Ramos (cell line): ENCODE measurements around the gene ZNF518A.

Experiments used
- in situ Hi-C: fragments of 300-500 bp; cut with MboI; formaldehyde crosslinking; loops from one replicate; pipeline ENCODE4 v1.14.3; 2022; ENCODE audit warnings: low sequenced_read_pairs; ENCODE audit not compliant: unreplicated experiment

Gene ZNF518A

DNA sequence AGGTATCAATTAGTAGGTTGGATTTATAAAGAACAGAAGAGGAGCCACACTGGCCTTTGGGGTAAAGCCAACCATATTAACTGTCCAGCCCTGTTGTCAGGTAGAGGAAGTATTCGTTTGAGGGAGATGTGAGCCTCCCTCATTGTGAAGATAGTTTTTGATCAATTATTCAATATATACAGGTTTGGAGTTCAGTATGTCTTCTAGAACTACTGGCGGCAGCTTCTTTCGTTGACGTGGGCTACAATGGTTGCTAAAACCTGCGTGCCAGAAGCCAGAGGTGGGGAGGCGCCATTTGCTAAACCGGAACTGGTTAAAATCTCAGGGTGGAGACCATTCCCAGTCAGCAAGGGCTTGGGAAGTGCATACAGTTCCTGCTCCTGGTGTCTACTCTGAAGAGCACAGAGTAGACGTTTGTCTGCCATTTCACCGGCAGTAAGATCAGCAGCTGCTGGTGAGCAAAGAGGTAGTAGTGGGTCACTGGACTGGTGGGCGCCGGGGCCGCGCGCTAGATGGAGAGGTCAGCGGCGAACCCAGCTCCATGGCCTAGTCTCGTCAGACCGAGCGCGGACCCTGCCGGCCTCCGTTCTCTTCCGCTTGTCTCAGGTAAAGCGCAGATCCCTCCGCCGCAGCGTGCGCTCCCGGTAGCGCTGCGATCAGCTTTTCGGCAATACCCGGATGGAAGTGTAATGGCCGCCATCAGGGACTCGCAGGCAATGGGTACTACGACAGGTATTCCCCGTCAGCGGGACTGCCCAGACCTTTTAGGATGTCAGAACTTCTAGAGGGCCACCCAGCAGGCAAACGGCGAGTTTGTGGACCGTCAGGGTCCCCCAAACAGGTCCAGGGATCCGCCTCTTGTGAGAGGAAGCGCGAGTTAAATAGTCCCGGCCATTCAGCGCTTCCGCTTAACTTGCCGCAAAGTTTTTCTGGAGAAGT is at the start of gene ZNF518A:
Gene ZNF518A, plus strand, starts transcription at position 911 of the 939 bp plus-strand sequence. CDS start 26,026 bp downstream, outside the sequence.
- in situ Hi-C loops = no loop called here

DNA sequence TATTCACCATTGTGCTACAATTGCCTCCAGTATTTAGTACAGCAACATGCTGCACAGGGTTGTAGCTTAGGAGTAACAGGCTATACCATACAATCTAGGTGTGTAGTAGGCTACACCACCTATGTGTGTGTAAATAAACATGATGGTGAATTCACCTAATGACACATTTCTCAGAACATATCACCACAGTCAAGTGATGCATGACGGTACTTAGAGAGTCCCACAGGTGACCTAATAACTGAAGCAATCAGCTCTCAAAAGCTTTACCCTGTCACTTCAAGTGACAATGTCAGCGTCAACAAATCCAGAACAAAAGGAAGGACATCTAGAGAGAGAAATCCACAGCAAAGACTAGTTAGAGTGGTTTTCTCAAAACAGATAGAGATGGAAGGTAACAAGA is 47.9 kb upstream of the ZNF518A start:
- in situ Hi-C loops = no loop called here

DNA sequence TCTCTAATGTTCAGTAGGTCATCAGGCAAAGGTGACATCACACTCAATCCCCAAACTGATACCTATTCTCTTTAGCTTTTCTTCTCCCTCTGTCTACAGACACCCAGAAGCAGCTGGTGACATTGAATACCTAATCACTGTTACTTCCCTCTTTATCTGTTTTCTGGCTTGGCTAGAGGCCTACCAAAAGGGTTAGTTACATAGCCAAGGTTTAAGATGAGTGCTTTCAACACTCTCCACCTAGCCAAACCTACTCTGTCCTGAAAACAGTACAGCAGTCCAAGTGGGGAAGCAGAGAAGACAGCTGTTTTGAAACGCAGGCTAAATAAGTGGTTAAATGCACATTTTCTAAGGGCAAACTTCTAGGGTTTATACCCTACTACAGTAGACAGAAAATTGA is 47.3 kb upstream of the ZNF518A start:
- in situ Hi-C loops = no loop called here

DNA sequence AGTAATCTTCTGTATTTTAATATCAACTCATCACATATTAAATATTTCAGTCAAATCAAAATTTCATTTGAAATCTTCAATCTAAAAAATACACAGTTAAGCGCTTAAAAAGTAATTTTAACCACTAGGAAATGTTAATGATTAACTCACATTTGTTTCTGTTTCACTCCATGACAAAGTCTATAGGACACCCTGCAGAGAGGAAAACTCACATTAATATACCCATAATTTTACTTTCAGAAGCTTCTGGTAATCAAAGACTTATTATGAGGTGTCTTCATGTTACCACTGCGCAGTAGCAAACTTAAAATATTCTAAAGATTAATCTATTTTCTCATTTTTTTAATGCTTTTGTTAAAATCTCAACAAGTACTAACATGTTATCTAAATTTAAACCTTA is 41.0 kb upstream of the ZNF518A start:
- in situ Hi-C loops = no loop called here

DNA sequence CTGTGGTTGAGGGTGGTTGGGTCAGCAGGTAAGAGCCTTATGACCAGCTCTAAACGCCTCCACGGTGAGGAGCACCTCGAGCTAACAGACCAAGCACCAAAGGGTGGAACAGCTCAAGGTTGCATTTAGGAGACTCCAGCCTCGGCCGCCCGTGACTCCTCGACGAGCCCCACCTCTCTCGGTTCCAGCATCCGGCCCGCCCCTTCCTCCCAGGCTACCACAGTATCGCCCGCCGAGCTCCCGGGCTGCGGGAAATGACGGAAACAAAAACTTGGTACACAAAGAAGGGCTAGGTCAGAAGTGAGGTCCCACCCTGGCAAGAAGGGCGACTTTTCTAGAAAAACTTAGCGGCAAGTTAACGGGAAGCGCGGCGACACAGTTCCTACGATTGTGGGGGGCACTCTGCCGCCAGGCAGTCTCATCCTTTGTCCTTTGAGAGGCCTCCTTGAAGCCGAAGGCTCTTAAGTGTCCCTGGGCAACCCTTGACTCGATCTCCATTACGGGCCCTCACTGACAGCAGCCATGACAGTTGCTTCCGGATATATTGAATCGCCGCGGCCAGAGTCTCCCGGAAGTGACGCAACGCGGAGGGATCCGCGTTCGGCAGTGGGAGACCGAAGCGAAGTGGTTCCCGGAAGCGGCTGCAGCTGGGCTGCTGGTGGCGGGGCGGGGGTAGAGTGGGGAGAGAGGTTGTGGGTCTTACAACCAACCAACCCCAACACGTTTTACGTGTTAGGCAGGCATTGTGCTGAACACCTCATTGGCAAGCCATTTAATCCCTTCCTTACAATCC is 40.2 kb upstream of the ZNF518A start:
- in situ Hi-C loops = no loop called here

GRCh38 chr10:96090463-96090800 is 39.7 kb upstream of the ZNF518A start:
- in situ Hi-C loops = no loop called here

- in situ Hi-C loops = no loop called here
Measured at GRCh38 chr10:96092999-96093767, 36.9 kb upstream of the ZNF518A start.

GRCh38 chr10:96093948-96094347 is 36.1 kb upstream of the ZNF518A start:
- in situ Hi-C loops = no loop called here

DNA sequence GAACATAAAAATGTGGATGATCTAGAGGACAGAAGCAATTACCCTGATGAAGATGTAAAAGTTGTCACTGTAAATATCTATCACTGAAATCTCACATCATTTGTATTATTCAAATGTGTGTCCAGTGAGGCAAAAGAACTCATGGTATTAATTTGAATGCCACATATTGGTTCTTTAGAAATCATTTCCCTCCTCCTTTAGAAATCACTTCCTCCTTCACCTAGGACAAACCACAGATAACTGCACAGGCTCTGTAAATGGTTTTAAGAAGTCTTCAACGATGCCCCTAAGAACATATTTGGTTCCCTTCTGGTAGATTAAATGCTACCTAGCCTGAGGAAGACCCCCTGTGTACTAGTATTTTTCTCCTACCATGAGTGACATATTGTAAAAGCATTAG is 33.1 kb upstream of the ZNF518A start:
- in situ Hi-C loops = no loop called here

DNA sequence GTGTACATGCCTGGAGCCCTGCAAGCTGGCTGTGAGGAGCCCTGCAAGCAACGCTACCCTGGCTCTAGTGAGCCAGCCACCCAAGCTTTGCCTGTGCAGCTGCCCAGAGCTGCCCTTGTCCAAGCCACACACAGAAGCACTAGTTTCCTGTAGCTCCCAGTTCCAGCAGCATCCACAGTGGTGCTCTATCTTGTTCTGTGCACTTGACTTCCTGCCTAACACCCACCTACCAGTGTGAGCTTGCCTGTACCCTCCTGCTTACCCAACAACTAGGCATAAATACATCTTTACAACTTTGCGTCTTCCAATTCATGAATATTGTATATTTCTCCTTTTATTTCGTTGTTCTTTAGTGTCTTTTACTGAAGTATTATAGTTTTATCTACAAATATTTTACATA is 32.2 kb upstream of the ZNF518A start:
- in situ Hi-C loops = no loop called here

DNA sequence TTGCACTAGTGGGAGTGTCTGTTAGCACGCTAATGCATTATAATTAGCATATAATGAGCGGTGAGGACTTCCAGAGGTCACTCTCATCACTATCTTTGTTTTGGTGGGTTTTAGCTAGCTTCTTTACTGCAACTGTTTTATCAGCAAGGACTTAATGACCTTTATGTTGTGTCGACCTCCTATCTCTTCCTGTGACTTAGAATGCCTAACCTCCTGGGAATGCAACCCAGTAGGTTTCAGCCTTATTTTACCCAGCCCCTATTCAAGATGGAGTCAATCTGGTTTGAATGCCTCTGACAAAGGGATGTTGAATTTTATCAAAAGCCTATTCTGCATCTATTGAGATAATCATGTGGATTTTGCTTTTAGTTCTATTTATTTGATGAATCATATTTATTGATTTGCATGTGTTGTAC is 22.5 kb upstream of the ZNF518A start:
- in situ Hi-C loops = no loop called here

GRCh38 chr10:96112531-96112930 is 17.6 kb upstream of the ZNF518A start:
- in situ Hi-C loops = no loop called here

DNA sequence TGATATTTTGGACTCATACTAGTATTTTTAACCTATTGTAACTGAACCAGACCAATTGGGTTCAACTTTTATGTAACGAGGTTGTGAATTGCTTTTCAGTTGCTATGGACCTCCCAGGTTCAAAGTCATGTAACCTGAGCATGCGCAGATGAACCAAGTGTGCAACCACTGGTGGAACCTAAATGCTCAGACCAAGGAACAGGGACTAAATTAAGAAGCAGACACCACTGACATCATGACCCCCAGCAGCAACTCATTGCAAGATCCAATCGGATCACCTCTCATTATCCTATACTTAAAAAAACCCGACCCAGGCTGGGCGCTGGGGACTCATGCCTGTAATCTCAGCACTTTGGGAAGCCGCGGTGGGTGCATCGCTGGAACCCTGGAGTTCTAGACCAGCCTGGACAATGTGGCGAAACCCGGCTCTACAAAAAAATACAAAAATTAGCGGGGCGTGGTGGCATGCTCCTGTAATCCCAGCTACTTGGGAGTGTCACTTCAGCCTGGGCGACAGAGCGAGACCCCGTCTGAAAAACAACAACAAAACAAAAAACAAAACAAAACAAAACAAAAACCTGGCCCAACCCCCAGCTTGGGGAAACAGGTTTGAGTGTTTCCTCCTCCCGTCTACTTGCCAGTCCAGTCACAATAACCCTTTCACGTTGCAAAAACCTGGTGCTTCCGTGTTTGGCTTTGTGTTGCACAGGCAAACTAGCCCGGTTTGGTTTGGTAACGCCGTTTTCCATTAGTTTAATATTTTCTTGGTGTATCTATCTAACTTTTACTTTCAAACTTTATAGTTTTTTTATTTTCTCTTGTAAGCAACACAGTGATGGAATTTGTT is 11.3 kb upstream of the ZNF518A start:
- in situ Hi-C loops = no loop called here

- in situ Hi-C loops = no loop called here
Measured at GRCh38 chr10:96122824-96123223, 7.3 kb upstream of the ZNF518A start.

GRCh38 chr10:96124230-96125141 is 5.6 kb upstream of the ZNF518A start:
- in situ Hi-C loops = no loop called here

GRCh38 chr10:96125142-96125515 is 5.0 kb upstream of the ZNF518A start:
- in situ Hi-C loops = no loop called here

GRCh38 chr10:96130326-96130995 is 364 bp downstream of the ZNF518A start:
- in situ Hi-C loops = no loop called here

DNA sequence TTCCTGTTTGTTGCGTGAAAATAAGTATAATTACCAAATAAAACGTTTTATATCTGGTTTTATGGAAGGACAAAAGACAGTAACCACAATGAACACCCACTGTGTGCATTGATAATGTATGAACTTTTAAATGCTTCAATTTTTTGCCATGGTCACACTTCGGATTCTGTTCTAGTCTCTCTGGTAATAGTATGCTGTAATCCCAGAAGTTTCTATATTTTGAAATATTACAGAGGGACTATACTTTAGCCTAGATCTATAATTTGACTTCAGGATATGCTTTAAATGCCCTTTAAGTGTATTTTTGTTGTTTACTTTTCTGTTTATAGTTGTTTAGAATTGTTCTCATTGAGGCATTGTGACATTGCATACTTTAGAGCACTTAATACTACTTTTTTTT is 1.5 kb downstream of the ZNF518A start:
- in situ Hi-C loops = no loop called here
